SK-MEL-5 (cell line): ENCODE data around the gene ICAM1. TPM values are rescaled to one million over a fixed set of nuclear protein-coding genes. Genes with fewer than 3 reads are reported as not detected.
A peak's percentile ranks its signal among the peaks of the same experiment; 100 is the strongest.
"Not testable (repeated sequence)": the region's sequence is repeated elsewhere in the genome, so short reads cannot be mapped to it uniquely, and the experiment has no call there.

Source experiments
- DNase-seq: peaks from one replicate; pipeline ENCODE4 v3.0.0-alpha.2; 2016; ENCODE audit warnings: low read depth, low spot score
- in situ Hi-C: cut with HindIII; loops from 2 replicates; pipeline ENCODE4 v1.10.0; 2016; ENCODE audit warnings: low sequenced_read_pairs, high pct_unique_total_duplicates, low pct_unique_long_range_greater_than_20kb
- total RNA-seq: library from RNA; depleted of rRNA; stranded (reverse); fragments of >200 nt; shearing (Covaris generic); gene quantifications from 2 replicates; pipeline ENCODE4 v1.2.3, GENCODE V29; 2014

Gene ICAM1
- total RNA-seq, 1 experiment from 2014 or later, result 46.2 TPM

GRCh38 chr19:10237702-10238101 lies 33.2 kb upstream of the ICAM1 start:
- DNase-seq, result no peak
- in situ Hi-C loops, result no loop called here

GRCh38 chr19:10238172-10238783 lies 32.6 kb upstream of the ICAM1 start:
- DNase-seq, result no peak
- in situ Hi-C loops, result no loop called here

GRCh38 chr19:10241826-10242449 lies 29.0 kb upstream of the ICAM1 start:
- in situ Hi-C loops, DNase-seq: not testable (repeated sequence)

- in situ Hi-C loops, result no loop called here
- DNase-seq, result no peak
These were observed 27.3 kb upstream of the ICAM1 start for GRCh38 chr19:10243606-10244005.

- in situ Hi-C loops, result no loop called here
- DNase-seq, result no peak
These were observed 25.6 kb upstream of the ICAM1 start for GRCh38 chr19:10245189-10245939.

GRCh38 chr19:10246511-10246910 lies 24.4 kb upstream of the ICAM1 start:
- in situ Hi-C loops, result no loop called here
- DNase-seq, result no peak

- DNase-seq, result peak; percentile 98
- in situ Hi-C loops, result no loop called here
These were observed 18.9 kb upstream of the ICAM1 start, which contains the start of gene MRPL4 for GRCh38 chr19:10251792-10252694. Gene MRPL4, plus strand, starts transcription at chr19:10252214. Its CDS starts 40 bp downstream, at chr19:10252254.

- in situ Hi-C loops, result no loop called here
- DNase-seq, result no peak
These were observed 18.2 kb upstream of the ICAM1 start for GRCh38 chr19:10252707-10253106.

GRCh38 chr19:10254244-10254643 lies 16.7 kb upstream of the ICAM1 start:
- no peak for DNase-seq
- in situ Hi-C loops, result no loop called here

GRCh38 chr19:10255358-10255757 lies 15.6 kb upstream of the ICAM1 start:
- in situ Hi-C loops, result no loop called here
- no peak for DNase-seq

- in situ Hi-C loops, result no loop called here
- no peak for DNase-seq
These were observed 14.4 kb upstream of the ICAM1 start for GRCh38 chr19:10256551-10256950.

GRCh38 chr19:10256970-10257615 lies 13.8 kb upstream of the ICAM1 start:
- in situ Hi-C loops, result no loop called here
- DNase-seq, result no peak

GRCh38 chr19:10258080-10258710 lies 12.7 kb upstream of the ICAM1 start:
- no peak for DNase-seq

GRCh38 chr19:10259162-10259905 lies 11.6 kb upstream of the ICAM1 start:
- in situ Hi-C loops, result no loop called here
- DNase-seq, result peak; percentile 87

More at GRCh38 chr19:10258080-10258710, 12.7 kb upstream of the ICAM1 start:
- in situ Hi-C loops, result no loop called here

GRCh38 chr19:10260141-10260584 lies 10.8 kb upstream of the ICAM1 start:
- in situ Hi-C loops, result no loop called here
- DNase-seq, result no peak

- DNase-seq, result no peak
These were observed 8.1 kb upstream of the ICAM1 start for GRCh38 chr19:10262771-10263170.

More at GRCh38 chr19:10262771-10263170, 8.1 kb upstream of the ICAM1 start:
- in situ Hi-C loops, result no loop called here
